Naive thymus-derived CD4-positive, alpha-beta T cell (primary cell): ENCODE data around the gene SULT1C4. TPM values are rescaled to one million over a fixed set of nuclear protein-coding genes. Genes with fewer than 3 reads are reported as not detected.

Source experiments
- ATAC-seq: fragments of 150-1000 bp; cut with Tn5 transposase; 2 replicates; pipeline ENCODE4 v1.10.0; 2021; ENCODE audit warnings: mild to moderate bottlenecking, moderate library complexity
- CTCF ChIA-PET: fragments of 350-600 bp; sonication (Branson Sonifier 250); formaldehyde crosslinking; loops from one replicate; lab custom pipeline; 2021; ENCODE audit warnings: antibody characterized with exemption; lab: Charles Lee
- POLR2A ChIA-PET: fragments of 350-600 bp; sonication (Branson Sonifier 250); formaldehyde crosslinking; loops from one replicate; lab custom pipeline; 2021; ENCODE audit warnings: antibody characterized with exemption, inconsistent platforms; lab: Charles Lee
- DNase-seq, 9 donors: peaks; one replicate each; pipeline versions ENCODE4 v3.0.0 to v3.0.0-alpha.2; 2020 to 2022; ENCODE audit warnings: mixed read lengths in 1 of 9
- H3K27ac ChIP-seq: one replicate; pipeline ENCODE4 v1.7.0; 2013; ENCODE audit warnings: mild to moderate bottlenecking, low read depth, low read length, moderate library complexity
- H3K27me3 ChIP-seq, 2 donors: one replicate each; pipeline ENCODE4 v1.7.0; 2013; ENCODE audit warnings: low read length in 2 of 2, mild to moderate bottlenecking in 2 of 2, moderate library complexity in 2 of 2; ENCODE audit not compliant: control insufficient read depth in 2 of 2, insufficient read depth in 2 of 2
- H3K36me3 ChIP-seq, 3 experiments: 1 replicate in 2 of 3; 2 replicates in 1 of 3; pipeline ENCODE4 v1.7.0; 2013; ENCODE audit warnings: low read length in 3 of 3, mild to moderate bottlenecking in 3 of 3, moderate library complexity in 1 of 3; ENCODE audit not compliant: insufficient read depth in 3 of 3, control insufficient read depth in 2 of 3
- H3K4me1 ChIP-seq, 2 donors: one replicate each; pipeline ENCODE4 v1.7.0; 2013; ENCODE audit warnings: low read length in 2 of 2, mild to moderate bottlenecking in 2 of 2, moderate library complexity in 1 of 2; ENCODE audit not compliant: control insufficient read depth in 2 of 2, insufficient read depth in 2 of 2
- H3K4me3 ChIP-seq: 2 replicates; pipeline ENCODE4 v1.7.0; 2013; ENCODE audit warnings: mild to moderate bottlenecking, low read length
- H3K9me3 ChIP-seq, 3 experiments: 1 replicate in 2 of 3; 2 replicates in 1 of 3; pipeline ENCODE4 v1.7.0; 2013; ENCODE audit warnings: low read length in 3 of 3; ENCODE audit not compliant: control insufficient read depth in 2 of 3
- H3K27ac Mint-ChIP-seq, 9 donors: one replicate each; pipeline ENCODE4 v1.8.0; 2020 to 2022; ENCODE audit warnings: mixed read lengths in 9 of 9, mild to moderate bottlenecking in 8 of 9, moderate library complexity in 5 of 9, inconsistent platforms in 2 of 9
- H3K27me3 Mint-ChIP-seq, 5 donors: one replicate each; pipeline ENCODE4 v1.8.0; 2021 to 2022; ENCODE audit warnings: mixed read lengths in 5 of 5, mild to moderate bottlenecking in 1 of 5
- H3K36me3 Mint-ChIP-seq, 5 donors: one replicate each; pipeline ENCODE4 v1.8.0; 2020 to 2022; ENCODE audit warnings: mixed read lengths in 5 of 5, mild to moderate bottlenecking in 3 of 5, inconsistent platforms in 1 of 5
- H3K4me1 Mint-ChIP-seq, 7 donors: one replicate each; pipeline ENCODE4 v1.8.0; 2020 to 2022; ENCODE audit warnings: mixed read lengths in 7 of 7, mild to moderate bottlenecking in 3 of 7, inconsistent platforms in 1 of 7
- H3K4me3 Mint-ChIP-seq, 10 donors: one replicate each; pipeline ENCODE4 v1.8.0; 2020 to 2022; ENCODE audit warnings: mild to moderate bottlenecking in 10 of 10, mixed read lengths in 10 of 10, moderate library complexity in 6 of 10, inconsistent platforms in 2 of 10
- H3K9me3 Mint-ChIP-seq, 11 donors: one replicate each; pipeline ENCODE4 v1.8.0; 2020 to 2022; ENCODE audit warnings: mixed read lengths in 11 of 11, mild to moderate bottlenecking in 4 of 11, inconsistent platforms in 1 of 11, moderate library complexity in 1 of 11
- intact Hi-C, 2 donors: fragments of 100-400 bp; cut with micrococcal nuclease; formaldehyde crosslinking; loops; one replicate each; pipeline ENCODE4 v1.15.1; 2023
- polyA plus RNA-seq, 2 donors: library from polyadenylated mRNA; unstranded; fragments of 300-500 nt; fragmentation: Illumina TruSeq; gene quantifications; one replicate each; pipeline ENCODE4 v1.2.3, GENCODE V29; 2021
- total RNA-seq, 6 experiments: library from RNA in 5 of 6; stranded (reverse) in 5 of 6; gene quantifications; 1 replicate in 5 of 6; 2 replicates in 1 of 6; pipeline ENCODE4 v1.2.3 and lab custom pipeline; 2021 to 2026

Gene SULT1C4
- total RNA-seq (under 1 TPM in 1 of 5 experiments, not detected in 4; 0.78 TPM), polyA plus RNA-seq (not detected), total RNA-seq (lab: John Stamatoyannopoulos, UW) (not detected)

DNA sequence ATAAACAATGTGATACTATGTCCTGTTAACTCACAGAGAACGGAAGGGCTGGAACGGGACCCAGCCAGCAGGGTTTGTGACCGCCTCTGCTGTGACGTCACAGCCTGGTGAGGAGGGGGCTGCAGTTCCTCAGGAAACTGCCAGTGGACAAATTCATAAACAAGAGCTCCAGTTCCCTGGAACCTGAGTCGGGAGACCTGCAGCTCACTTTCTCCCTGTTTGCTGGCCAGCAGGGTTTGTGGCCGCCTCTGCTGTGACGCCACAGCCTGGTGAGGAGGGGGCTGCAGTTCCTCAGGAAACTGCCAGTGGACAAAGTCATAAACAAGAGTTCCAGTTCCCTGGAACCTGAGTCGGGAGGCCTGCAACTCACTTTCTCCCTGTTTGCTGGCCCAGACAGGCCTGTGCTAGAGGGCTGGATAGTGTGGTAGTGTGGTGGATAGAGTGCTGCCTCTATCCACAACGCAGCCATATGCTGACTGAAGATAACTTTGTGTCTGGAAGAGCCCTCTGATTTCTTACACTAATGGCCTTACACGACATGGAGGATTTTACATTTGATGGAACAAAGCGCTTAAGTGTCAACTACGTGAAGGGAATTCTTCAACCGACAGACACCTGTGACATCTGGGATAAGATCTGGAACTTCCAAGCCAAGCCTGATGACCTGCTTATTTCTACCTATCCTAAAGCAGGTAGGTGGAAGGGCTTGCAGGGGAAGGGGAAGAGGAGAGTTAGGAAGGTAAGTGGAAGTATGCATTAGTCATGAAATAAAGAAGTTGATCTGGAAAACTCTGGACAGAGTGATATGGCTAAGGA, at the start of gene SULT1C4:
Gene SULT1C4 (plus strand): TSS at position 140 of the 816 bp plus-strand sequence. CDS start 384 bp downstream, at position 524.
- H3K4me3 ChIP-seq: no peak within 1 kb of the TSS

GRCh38 chr2:108329771-108330170, 48.0 kb upstream of the SULT1C4 start:
- no peak overlapping the region for H3K27ac Mint-ChIP-seq
- ChIA-PET CTCF (no interaction called here), POLR2A (no interaction called here)
- no peak overlapping the region for H3K4me3 Mint-ChIP-seq
- Histone ChIP-seq H3K9me3 (no peaks in the 10 kb centered on the region), H3K36me3 (no peaks in the 10 kb centered on the region), H3K4me1 (no peaks in the 10 kb centered on the region), H3K27ac (no peak overlapping the region), H3K4me3 (no peak overlapping the region), H3K27me3 (no peaks in the 10 kb centered on the region)
- H3K9me3 Mint-ChIP-seq: peaks cover 0 to 3% (median 0%) of the 10 kb centered on the region in 11 donors
- H3K27me3 Mint-ChIP-seq: peaks cover 2 to 26% (median 21%) of the 10 kb centered on the region in 5 donors
- ATAC-seq: no peak
- intact Hi-C loops: no loop called here
- DNase-seq: no peak
- H3K36me3 Mint-ChIP-seq: no peaks in the 10 kb centered on the region
- H3K4me1 Mint-ChIP-seq: no peaks in the 10 kb centered on the region

More for the DNA sequence above, at the start of gene SULT1C4:
- ATAC-seq: peak; percentile 38
- POLR2A ChIA-PET: no interaction called here
- H3K9me3 Mint-ChIP-seq: no peaks in the 10 kb centered on the region
- no peaks in the 10 kb centered on the region for H3K4me1 ChIP-seq
- peak within 1 kb of the TSS in 1 of 10 donors; percentile 53 for H3K4me3 Mint-ChIP-seq
- no peak for DNase-seq
- intact Hi-C loops: no loop called here
- H3K4me1 Mint-ChIP-seq: peaks cover 0 to 3% (median 0%) of the 10 kb centered on the region in 7 donors
- peak within 1 kb of the TSS in 1 of 9 donors; percentile 43 for H3K27ac Mint-ChIP-seq
- no peaks in the 10 kb centered on the region for H3K36me3 Mint-ChIP-seq
- H3K9me3 ChIP-seq: no peaks in the 10 kb centered on the region
- H3K36me3 ChIP-seq: no peaks in the 10 kb centered on the region
- no peaks in the 10 kb centered on the region for H3K27me3 ChIP-seq
- H3K27me3 Mint-ChIP-seq: peaks cover 5 to 19% (median 7%) of the 10 kb centered on the region in 5 donors
- H3K27ac ChIP-seq: no peak within 1 kb of the TSS
- CTCF ChIA-PET: no interaction called here

- peaks cover 2 to 32% (median 28%) of the 10 kb centered on the region in 5 donors for H3K27me3 Mint-ChIP-seq
- ATAC-seq: no peak
- H3K4me1 Mint-ChIP-seq: no peaks in the 10 kb centered on the region
These were observed 46.8 kb upstream of the SULT1C4 start for GRCh38 chr2:108330979-108331378.

DNA sequence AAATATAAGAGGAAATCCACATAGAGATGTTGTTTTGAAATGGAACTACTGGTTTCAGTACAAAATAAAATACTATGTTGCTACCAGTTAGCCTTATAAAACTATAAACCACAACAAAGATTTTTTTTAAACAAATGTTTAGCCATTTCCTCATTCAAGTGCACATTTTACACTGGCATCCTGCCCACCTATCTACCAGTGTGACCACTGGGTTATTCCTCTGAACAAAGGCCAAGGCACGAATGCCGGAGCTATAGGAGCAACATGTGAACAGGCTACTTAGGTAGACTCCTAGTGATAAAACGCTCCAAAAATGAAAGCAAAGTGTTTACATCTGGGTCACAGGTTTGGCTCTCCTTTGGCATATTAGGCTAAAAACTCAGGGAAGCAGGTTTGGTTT, 31.8 kb upstream of the SULT1C4 start:
- Mint-ChIP-seq H3K27ac (no peak overlapping the region), H3K4me3 (no peak overlapping the region), H3K4me1 (no peaks in the 10 kb centered on the region), H3K27me3 (peaks cover 7 to 19% (median 10%) of the 10 kb centered on the region in 5 donors), H3K36me3 (no peaks in the 10 kb centered on the region), H3K9me3 (no peaks in the 10 kb centered on the region)
- Histone ChIP-seq H3K9me3 (no peaks in the 10 kb centered on the region), H3K36me3 (no peaks in the 10 kb centered on the region), H3K4me3 (no peak overlapping the region), H3K27ac (no peak overlapping the region), H3K4me1 (no peaks in the 10 kb centered on the region), H3K27me3 (no peaks in the 10 kb centered on the region)
- ATAC-seq: no peak
- intact Hi-C loops: no loop called here
- no peak for DNase-seq
- POLR2A ChIA-PET: no interaction called here
- CTCF ChIA-PET: no interaction called here

More at GRCh38 chr2:108330979-108331378, 46.8 kb upstream of the SULT1C4 start:
- no peak overlapping the region for H3K27ac Mint-ChIP-seq
- H3K4me3 Mint-ChIP-seq: no peak overlapping the region
- CTCF ChIA-PET: no interaction called here
- no peaks in the 10 kb centered on the region for H3K27me3 ChIP-seq
- DNase-seq: no peak
- H3K4me1 ChIP-seq: no peaks in the 10 kb centered on the region
- H3K36me3 Mint-ChIP-seq: no peaks in the 10 kb centered on the region
- intact Hi-C loops: no loop called here
- POLR2A ChIA-PET: no interaction called here
- no peaks in the 10 kb centered on the region for H3K36me3 ChIP-seq
- H3K4me3 ChIP-seq: no peak overlapping the region
- H3K27ac ChIP-seq: no peak overlapping the region
- H3K9me3 ChIP-seq: no peaks in the 10 kb centered on the region
- H3K9me3 Mint-ChIP-seq: peaks cover 0 to 6% (median 0%) of the 10 kb centered on the region in 11 donors

DNA sequence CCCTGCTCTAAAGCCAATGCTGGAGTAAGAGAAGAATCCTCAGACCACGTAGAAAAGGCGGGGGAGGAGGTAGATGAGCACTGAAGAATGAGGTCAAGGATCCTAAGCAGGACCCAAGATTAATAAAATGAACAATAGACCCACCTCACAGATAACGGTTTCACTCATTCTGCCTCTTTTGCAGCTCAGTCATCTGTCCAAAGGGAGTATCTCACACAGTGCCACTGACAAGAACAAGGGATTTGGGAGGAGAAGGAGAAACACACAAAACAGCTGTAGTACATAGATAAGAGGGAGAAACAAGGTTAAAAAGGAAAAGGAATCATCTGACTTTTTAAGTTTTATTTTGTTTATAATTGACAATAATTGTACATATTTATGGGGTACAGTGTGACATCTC, 30.9 kb upstream of the SULT1C4 start:
- no peaks in the 10 kb centered on the region for H3K9me3 ChIP-seq
- no peak overlapping the region for H3K27ac Mint-ChIP-seq
- no peaks in the 10 kb centered on the region for H3K9me3 Mint-ChIP-seq
- ATAC-seq (no peak), DNase-seq (no peak)
- no peaks in the 10 kb centered on the region for H3K36me3 ChIP-seq
- no peak overlapping the region for H3K4me3 Mint-ChIP-seq
- POLR2A ChIA-PET: no interaction called here
- no peaks in the 10 kb centered on the region for H3K4me1 ChIP-seq
- H3K27me3 ChIP-seq: no peaks in the 10 kb centered on the region
- H3K4me1 Mint-ChIP-seq: no peaks in the 10 kb centered on the region
- no peak overlapping the region for H3K4me3 ChIP-seq
- H3K27ac ChIP-seq: no peak overlapping the region
- peaks cover 8 to 22% (median 13%) of the 10 kb centered on the region in 5 donors for H3K27me3 Mint-ChIP-seq
- no peaks in the 10 kb centered on the region for H3K36me3 Mint-ChIP-seq
- CTCF ChIA-PET: no interaction called here
- intact Hi-C loops: no loop called here

- DNase-seq (no peak), ATAC-seq (no peak)
- Mint-ChIP-seq H3K27ac (no peak overlapping the region), H3K36me3 (no peaks in the 10 kb centered on the region), H3K4me1 (no peaks in the 10 kb centered on the region), H3K4me3 (no peak overlapping the region), H3K9me3 (no peaks in the 10 kb centered on the region), H3K27me3 (peaks cover 4 to 20% (median 13%) of the 10 kb centered on the region in 5 donors)
- no peaks in the 10 kb centered on the region for H3K27me3 ChIP-seq
- H3K4me3 ChIP-seq: no peak overlapping the region
- intact Hi-C loops: no loop called here
- H3K27ac ChIP-seq: no peak overlapping the region
- ChIA-PET CTCF (no interaction called here), POLR2A (no interaction called here)
- H3K9me3 ChIP-seq: no peaks in the 10 kb centered on the region
- no peaks in the 10 kb centered on the region for H3K4me1 ChIP-seq
- H3K36me3 ChIP-seq: no peaks in the 10 kb centered on the region
These were observed 30.0 kb upstream of the SULT1C4 start for GRCh38 chr2:108347786-108348185.
